Stimulated activated CD8-positive, alpha-beta memory T cell treated with anti-CD3 and anti-CD28 coated beads, Interleukin-7, amount 100 ng/mL, for 48 hours (primary cell): ENCODE measurements around the gene ROCK2.
"Not testable (repeated sequence)": the region's sequence is repeated elsewhere in the genome, so short reads cannot be mapped to it uniquely, and the experiment has no call there.

ENCODE experiments used
- DNase-seq, 2 donors: peaks; one replicate each; pipeline ENCODE4 v3.0.0-alpha.2; 2020; ENCODE audit warnings: low read depth in 1 of 2; ENCODE audit errors: extremely low read depth in 1 of 2

Gene ROCK2

GRCh38 chr2:11241412-11242203, 102.8 kb downstream of the ROCK2 start:
- DNase-seq, result no peak

- no peak for DNase-seq
Observed at GRCh38 chr2:11239666-11240462, 104.6 kb downstream of the ROCK2 start.

DNA sequence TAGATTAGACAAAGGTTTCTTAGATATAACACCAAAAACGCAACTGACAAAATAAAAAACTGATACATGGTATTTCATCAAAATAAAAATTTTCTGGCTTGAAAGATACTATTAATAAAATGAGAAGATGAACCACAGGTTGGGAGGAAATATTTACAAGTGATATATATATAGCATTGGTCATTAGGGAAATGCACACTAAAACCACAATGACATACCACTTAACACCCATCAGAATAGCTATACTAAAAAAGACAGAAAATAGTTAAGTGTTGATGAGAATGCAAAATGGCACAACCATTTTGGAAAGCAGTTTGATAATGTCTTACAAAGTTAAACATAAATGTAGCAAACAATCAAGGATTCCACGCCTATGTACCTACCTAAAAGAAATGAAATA, 105.3 kb downstream of the ROCK2 start:
- DNase-seq, result no peak

- no peak for DNase-seq
Observed at GRCh38 chr2:11237122-11237521, 107.3 kb downstream of the ROCK2 start.

- no peak for DNase-seq
Observed at GRCh38 chr2:11236335-11236734, 108.1 kb downstream of the ROCK2 start.

DNA sequence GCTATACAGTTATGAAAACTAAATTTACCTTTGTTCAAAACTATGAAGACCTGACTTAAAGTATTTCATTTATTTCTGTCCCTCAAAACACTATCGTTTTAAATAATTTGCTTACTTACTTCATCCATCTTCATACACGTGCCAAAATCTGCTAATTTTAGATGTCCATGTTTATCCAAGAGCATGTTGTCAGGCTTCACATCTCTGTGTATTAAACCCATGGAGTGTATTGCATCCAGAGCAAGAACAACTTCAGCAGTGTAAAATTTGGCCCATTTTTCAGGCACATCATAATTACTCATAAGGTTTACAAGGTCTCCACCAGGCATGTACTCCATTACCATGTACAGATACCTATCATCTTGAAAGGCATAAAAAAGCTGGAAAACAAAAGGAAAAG, 108.9 kb downstream of the ROCK2 start:
- DNase-seq, result no peak

DNA sequence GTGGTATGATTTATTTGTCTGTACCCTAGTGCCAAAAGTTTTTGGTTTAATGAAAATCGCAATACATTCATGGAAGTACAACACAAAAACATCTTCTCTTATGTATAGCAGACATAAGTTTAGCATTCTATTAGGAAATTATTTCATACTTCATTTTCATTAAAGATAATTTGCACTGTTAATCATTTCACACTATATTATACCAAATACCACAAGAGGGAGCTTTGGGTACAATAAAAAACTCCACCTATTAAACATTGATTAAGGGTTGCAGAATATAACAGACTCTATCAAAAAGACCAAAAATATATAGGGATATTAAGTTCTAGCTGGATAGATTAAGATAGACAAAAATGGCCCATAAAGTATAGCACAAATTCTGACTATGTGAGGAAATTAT, 110.1 kb downstream of the ROCK2 start:
- DNase-seq, result no peak

DNA sequence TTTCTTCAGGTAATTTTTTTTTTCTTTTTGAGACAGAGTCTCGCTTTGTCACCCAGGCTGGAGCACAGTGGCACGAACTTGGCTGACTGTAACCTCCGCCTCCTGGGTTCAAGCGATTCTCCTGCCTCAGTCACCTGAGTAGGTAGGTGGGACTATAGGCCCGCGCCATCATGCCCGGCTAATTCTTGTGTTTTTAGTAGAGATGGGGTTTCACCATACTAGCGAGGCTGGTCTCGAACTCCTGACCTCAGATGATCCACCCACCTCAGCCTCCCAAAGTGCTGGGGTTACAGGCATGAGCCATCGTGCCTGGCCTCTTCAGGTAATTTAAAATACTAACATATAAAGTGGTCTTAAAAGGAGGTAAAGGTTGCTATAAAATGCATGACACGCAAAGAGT, 113.2 kb downstream of the ROCK2 start:
- DNase-seq, result not testable (repeated sequence)

DNA sequence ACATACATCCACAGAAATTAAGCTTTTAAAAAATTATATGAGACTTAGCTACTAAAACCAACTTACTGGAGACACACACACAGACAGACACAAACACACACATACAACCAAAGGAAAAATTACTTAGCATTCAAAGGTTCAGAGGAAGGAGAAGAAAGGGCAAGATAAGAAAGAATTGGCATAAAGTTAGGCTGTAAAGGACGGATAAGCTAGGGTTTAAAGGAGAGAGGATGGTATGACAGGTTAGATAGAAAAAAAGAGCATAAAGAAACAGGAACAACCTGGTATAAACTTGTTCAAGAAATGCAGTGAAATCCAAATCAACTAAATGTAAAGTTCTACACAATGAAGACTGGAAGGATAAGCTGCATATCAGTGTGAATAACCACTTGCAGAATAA, 115.7 kb downstream of the ROCK2 start:
- no peak for DNase-seq

DNA sequence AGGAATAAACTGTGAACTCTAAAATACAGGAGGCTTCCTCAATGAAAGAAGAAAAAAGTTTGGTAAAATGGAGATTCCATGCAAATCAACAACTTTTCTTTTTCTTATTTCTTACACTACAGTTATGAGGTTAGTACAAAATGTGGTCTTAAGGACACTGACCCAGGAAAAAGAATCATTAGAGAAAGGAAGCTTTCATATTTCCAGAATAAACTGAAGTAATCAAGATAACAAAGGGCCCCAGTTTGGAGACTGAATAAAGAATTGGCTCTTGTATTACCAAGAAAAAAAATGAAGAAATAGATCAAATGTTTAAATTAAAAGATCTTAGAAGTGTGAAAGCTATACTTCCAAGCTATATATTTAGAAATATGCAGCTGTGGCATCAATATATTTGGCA, 116.8 kb downstream of the ROCK2 start:
- DNase-seq, result no peak

GRCh38 chr2:11224887-11225286, 119.5 kb downstream of the ROCK2 start:
- DNase-seq, result no peak

GRCh38 chr2:11222845-11223244, 121.6 kb downstream of the ROCK2 start:
- no peak for DNase-seq

DNA sequence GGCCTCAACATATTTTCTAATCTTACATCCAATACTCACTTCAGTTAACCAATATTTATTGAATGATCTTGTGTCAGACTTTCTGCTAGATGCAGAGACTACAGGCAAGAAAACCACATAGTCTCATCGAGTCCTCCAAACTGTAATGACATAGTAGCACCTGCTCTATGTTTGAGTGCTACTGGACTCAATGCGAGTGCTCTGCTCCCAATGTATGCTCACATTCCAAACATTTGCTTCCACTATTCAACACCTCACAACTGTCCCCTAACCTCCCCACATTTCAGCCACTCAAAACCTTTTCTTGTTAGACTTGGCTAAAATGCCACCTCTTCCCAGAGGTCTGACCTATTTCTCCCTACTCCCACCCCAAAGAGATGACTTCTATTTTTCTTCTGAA, 124.0 kb downstream of the ROCK2 start:
- no peak for DNase-seq

- no peak for DNase-seq
Observed at GRCh38 chr2:11215407-11215806, 129.0 kb downstream of the ROCK2 start.

- DNase-seq, result no peak
Observed at GRCh38 chr2:11214770-11215169, 129.7 kb downstream of the ROCK2 start.

GRCh38 chr2:11213975-11214374, 130.5 kb downstream of the ROCK2 start:
- DNase-seq, result no peak

DNA sequence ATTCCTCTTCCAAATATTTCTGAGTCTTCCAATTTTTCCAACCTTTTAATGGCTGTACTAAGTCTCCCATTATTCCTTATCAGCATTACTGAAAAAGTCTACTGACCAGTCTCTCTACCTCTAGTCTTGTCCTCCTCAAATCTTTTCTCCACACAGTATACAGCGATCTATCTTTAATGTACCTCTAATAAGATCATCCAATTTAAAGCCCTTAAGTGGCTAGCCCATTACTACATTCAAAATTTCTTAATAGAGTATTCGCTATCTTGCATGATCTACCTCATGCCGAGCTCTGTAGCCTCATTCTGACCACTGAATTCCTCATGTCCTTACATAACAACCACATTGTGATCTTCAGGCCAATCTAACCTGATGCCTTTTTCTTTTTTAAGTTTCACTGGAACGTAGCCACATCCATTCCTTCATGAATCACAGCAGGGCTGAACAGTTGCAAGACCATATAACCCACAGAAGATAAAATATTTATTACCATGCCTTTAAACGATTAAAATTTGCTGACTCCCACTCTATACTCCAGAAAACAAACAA, 131.3 kb downstream of the ROCK2 start:
- no peak for DNase-seq

DNA sequence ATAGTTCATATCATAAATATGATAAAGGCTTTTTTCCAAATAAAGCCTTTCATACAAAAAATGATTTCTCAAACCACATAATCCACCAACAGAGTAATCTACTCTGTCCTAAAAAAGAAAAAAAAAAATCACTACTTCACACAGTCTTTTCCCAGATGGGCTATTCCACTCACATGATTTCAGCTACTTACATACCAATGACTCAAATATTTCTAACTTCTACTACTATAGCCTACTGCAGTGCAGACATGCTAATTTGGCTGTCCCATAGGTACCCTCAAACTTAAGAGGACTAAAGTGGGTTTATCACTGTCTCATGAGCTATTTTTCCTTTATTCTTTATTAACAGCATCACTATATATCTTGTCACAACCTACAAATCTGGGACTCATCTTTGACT, 131.8 kb downstream of the ROCK2 start:
- DNase-seq, result no peak

- DNase-seq, result no peak
Observed at GRCh38 chr2:11208083-11208482, 136.4 kb downstream of the ROCK2 start.

DNA sequence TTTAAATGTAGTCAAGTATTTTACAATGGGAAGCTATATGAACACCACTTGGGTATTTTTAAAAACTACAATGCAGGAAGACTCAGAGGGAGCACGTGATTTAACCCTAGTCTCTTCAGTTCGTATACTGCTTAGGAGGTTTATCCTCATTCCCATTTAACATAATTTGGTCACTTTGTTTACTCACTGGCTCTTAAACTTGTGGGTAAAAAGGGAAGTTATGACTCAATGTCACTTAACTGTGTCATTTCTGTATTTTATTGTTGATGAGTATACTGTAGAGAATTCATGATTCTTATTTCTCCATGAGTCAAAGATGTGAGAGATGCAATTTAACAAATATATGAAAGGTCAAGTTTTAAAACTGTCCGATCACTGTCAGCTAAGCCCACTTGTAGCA, 141.0 kb downstream of the ROCK2 start:
- no peak for DNase-seq

- no peak for DNase-seq
Observed at GRCh38 chr2:11201969-11202368, 142.5 kb downstream of the ROCK2 start.

DNA sequence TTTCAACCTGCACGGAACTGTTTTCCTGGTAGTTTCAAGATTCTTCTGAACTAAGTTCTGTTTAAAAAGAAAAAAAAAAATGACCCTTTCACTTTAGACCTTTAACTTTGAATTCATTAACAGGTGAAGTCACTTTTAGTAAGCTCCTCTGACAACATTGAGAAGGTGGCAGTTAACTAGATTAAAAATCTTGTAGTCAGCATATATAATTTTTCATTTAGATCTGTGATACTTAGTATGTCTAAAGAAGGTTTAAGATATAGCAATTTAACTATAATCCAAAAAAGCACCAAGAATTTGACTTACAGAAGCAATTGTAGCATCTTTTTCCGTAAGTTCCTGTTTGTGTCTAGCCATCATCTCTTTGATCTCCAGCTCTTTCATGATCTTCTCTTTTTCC, 143.8 kb downstream of the ROCK2 start:
- no peak for DNase-seq
